Astrocyte of the cerebellum (primary cell): ENCODE data around the gene THADA.
A peak's percentile ranks its signal among the peaks of the same experiment; 100 is the strongest.

Experiments
- DNase-seq: peaks from one replicate; pipeline ENCODE4 v3.0.0-alpha.2; 2011; ENCODE audit warnings: low read depth
- H3K4me3 ChIP-seq: 2 replicates; pipeline ENCODE4 v1.5.1; 2011; ENCODE audit warnings: mild to moderate bottlenecking, low read depth, low read length, moderate library complexity
- CTCF ChIP-seq: IDR thresholded peaks from 2 replicates; pipeline ENCODE4 v1.5.1; 2012; ENCODE audit warnings: low read length, low read depth, moderate library complexity, mild to moderate bottlenecking; ENCODE audit errors: missing control alignments
- in situ Hi-C: cut with HindIII; loops from 2 replicates; pipeline ENCODE4 v1.10.0; 2017; ENCODE audit warnings: low sequenced_read_pairs

Gene THADA

GRCh38 chr2:43460174-43460546 is 135.7 kb downstream of the THADA start:
- in situ Hi-C loops, result loop anchor here (10.0 kb wide), 1 partner anchor 215 kb away; no protein-coding TSS in a partner anchor
- no peak for DNase-seq
- H3K4me3 ChIP-seq, result no peak overlapping the region
- no peak for TF ChIP-seq CTCF

GRCh38 chr2:43459446-43460173 is 136.2 kb downstream of the THADA start:
- no peak overlapping the region for H3K4me3 ChIP-seq
- DNase-seq, result no peak
- no peak for TF ChIP-seq CTCF
- in situ Hi-C loops, result loop anchor here (10.0 kb wide), 1 partner anchor 215 kb away; no protein-coding TSS in a partner anchor

- no peak for TF ChIP-seq CTCF
- no peak for DNase-seq
Measured at GRCh38 chr2:43458014-43458628, 137.7 kb downstream of the THADA start.

GRCh38 chr2:43455731-43456642 is 139.9 kb downstream of the THADA start:
- no peak overlapping the region for H3K4me3 ChIP-seq
- TF ChIP-seq CTCF, result no peak
- DNase-seq, result peak; percentile 90
- in situ Hi-C loops, result no loop called here

More at GRCh38 chr2:43458014-43458628, 137.7 kb downstream of the THADA start:
- no peak overlapping the region for H3K4me3 ChIP-seq
- in situ Hi-C loops, result no loop called here

- TF ChIP-seq CTCF, result no peak
- no peak for DNase-seq
- no peak overlapping the region for H3K4me3 ChIP-seq
- in situ Hi-C loops, result no loop called here
Measured at GRCh38 chr2:43455296-43455695, 140.5 kb downstream of the THADA start.

- no peak for DNase-seq
- in situ Hi-C loops, result no loop called here
- no peak overlapping the region for H3K4me3 ChIP-seq
- no peak for TF ChIP-seq CTCF
Measured at GRCh38 chr2:43454791-43455190, 141.0 kb downstream of the THADA start.
